CD4-positive, alpha-beta T cell treated with Interleukin-21 for 1 hour (primary cell): Measurements from ENCODE around the gene ADAMTS2.

Source experiments
- DNase-seq: peaks from one replicate; pipeline ENCODE4 v3.0.0-alpha.2; 2020

ADAMTS2 gene

GRCh38 chr5:179343719-179344430 lies 1.4 kb downstream of the ADAMTS2 start:
- no peak for DNase-seq

- no peak for DNase-seq
Measured at GRCh38 chr5:179343021-179343718, 2.1 kb downstream of the ADAMTS2 start.

GRCh38 chr5:179342577-179342976 lies 2.7 kb downstream of the ADAMTS2 start:
- no peak for DNase-seq

GRCh38 chr5:179340465-179340864 lies 4.8 kb downstream of the ADAMTS2 start:
- no peak for DNase-seq

- no peak for DNase-seq
Measured at GRCh38 chr5:179339996-179340395, 5.3 kb downstream of the ADAMTS2 start.

GRCh38 chr5:179339081-179339480 lies 6.2 kb downstream of the ADAMTS2 start:
- no peak for DNase-seq

- DNase-seq = no peak
Measured at GRCh38 chr5:179337796-179338676, 7.2 kb downstream of the ADAMTS2 start.

GRCh38 chr5:179336871-179337795 lies 8.1 kb downstream of the ADAMTS2 start:
- no peak for DNase-seq

- no peak for DNase-seq
Measured at GRCh38 chr5:179336126-179336870, 9.0 kb downstream of the ADAMTS2 start.

- DNase-seq = no peak
Measured at GRCh38 chr5:179333796-179334761, 11.2 kb downstream of the ADAMTS2 start.

GRCh38 chr5:179332741-179333290 lies 12.4 kb downstream of the ADAMTS2 start:
- DNase-seq = no peak

- DNase-seq = no peak
Measured at GRCh38 chr5:179331591-179332375, 13.5 kb downstream of the ADAMTS2 start.

- DNase-seq = no peak
Measured at GRCh38 chr5:179330186-179330900, 14.9 kb downstream of the ADAMTS2 start.

- DNase-seq = no peak
Measured at GRCh38 chr5:179328291-179328690, 17.0 kb downstream of the ADAMTS2 start.

- DNase-seq = no peak
Measured at GRCh38 chr5:179327021-179327735, 18.1 kb downstream of the ADAMTS2 start.

GRCh38 chr5:179326122-179326927 lies 18.9 kb downstream of the ADAMTS2 start:
- no peak for DNase-seq
